ENCODE data around the gene DLX1. TPM values are rescaled to one million over a fixed set of nuclear protein-coding genes. Genes with fewer than 3 reads are reported as not detected.

DLX1 gene
- total RNA-seq (not detected), polyA plus RNA-seq (not detected), total RNA-seq (not detected)

DNA sequence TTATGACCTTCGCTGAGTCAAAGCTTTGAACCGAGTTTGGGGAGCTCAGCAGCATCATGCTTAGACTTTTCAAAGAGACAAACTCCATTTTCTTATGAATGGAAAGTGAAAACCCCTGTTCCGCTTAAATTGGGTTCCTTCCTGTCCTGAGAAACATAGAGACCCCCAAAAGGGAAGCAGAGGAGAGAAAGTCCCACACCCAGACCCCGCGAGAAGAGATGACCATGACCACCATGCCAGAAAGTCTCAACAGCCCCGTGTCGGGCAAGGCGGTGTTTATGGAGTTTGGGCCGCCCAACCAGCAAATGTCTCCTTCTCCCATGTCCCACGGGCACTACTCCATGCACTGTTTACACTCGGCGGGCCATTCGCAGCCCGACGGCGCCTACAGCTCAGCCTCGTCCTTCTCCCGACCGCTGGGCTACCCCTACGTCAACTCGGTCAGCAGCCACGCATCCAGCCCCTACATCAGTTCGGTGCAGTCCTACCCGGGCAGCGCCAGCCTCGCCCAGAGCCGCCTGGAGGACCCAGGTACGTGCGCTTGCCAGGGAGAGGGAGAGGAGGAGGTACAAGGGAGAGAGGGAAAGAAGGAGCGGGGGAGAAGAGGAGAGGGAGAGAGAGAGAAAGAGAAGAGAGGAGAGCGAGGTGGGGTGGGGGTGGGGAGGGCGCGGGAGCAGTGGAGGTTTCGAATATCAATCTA is at the start of gene DLX1:
TSS of gene DLX1 (plus strand) at position 48 of the 700 bp plus-strand sequence. CDS start at position 219, 171 bp downstream.
- peaks cover 0 to 57% (median 6%) of the 10 kb centered on the region in 11 donors for H3K9me3 Mint-ChIP-seq
- intact Hi-C loops (cut with micrococcal nuclease) = loop anchor here (1.0 to 10.0 kb wide), 4 partner anchors 10 to 1371 kb away; partner anchors contain the start of genes DLX2 (in 1 of the 2), GAD1 (in 1 of the 2) and SP5 (in 1 of the 2)
- Histone ChIP-seq H3K36me3 (ENCODE audit: control insufficient read depth in 2 of 3, insufficient read depth in 3 of 3, low read length in 3 of 3) (no peaks in the 10 kb centered on the region), H3K27ac (ENCODE audit: low read depth, low read length) (no peak within 1 kb of the TSS), H3K9me3 (ENCODE audit: control insufficient read depth in 2 of 3, low read length in 3 of 3) (peaks cover 0 to 6% (median 0%) of the 10 kb centered on the region in 3 experiments), H3K27me3 (ENCODE audit: control insufficient read depth in 2 of 2, insufficient read depth in 2 of 2, low read length in 2 of 2) (peaks cover 74 to 96% of the 10 kb centered on the region in 2 donors), H3K4me1 (ENCODE audit: control insufficient read depth in 2 of 2, insufficient read depth in 2 of 2, low read length in 2 of 2) (peaks cover 50 to 51% of the 10 kb centered on the region in 2 donors), H3K4me3 (ENCODE audit: low read length) (peak within 1 kb of the TSS; percentile 41)
- peaks cover 0 to 15% (median 0%) of the 10 kb centered on the region in 5 donors for H3K36me3 Mint-ChIP-seq
- H3K4me1 Mint-ChIP-seq = peaks cover 29 to 68% (median 55%) of the 10 kb centered on the region in 7 donors
- ChIA-PET CTCF (interaction anchor here (0.8 to 1.3 kb wide), 2 partner anchors 16 to 376 kb away, joined by 4 to 5 read pairs; partner anchors contain the start of gene DLX2), POLR2A (interaction anchor here (0.6 to 0.8 kb wide), 2 partner anchors 321 to 1160 kb away, joined by 3 read pairs; no protein-coding TSS in a partner anchor)
- peak within 1 kb of the TSS; percentile 70 to 85 (median 78) for H3K4me3 Mint-ChIP-seq
- ATAC-seq (no peak), DNase-seq (peak in 3 of 9 donors; percentile 11 to 32 (median 28))
- peak within 1 kb of the TSS in 8 of 9 donors; percentile 51 to 91 (median 85) for H3K27ac Mint-ChIP-seq
- H3K27me3 Mint-ChIP-seq = peaks cover 79 to 98% (median 88%) of the 10 kb centered on the region in 5 donors

DNA sequence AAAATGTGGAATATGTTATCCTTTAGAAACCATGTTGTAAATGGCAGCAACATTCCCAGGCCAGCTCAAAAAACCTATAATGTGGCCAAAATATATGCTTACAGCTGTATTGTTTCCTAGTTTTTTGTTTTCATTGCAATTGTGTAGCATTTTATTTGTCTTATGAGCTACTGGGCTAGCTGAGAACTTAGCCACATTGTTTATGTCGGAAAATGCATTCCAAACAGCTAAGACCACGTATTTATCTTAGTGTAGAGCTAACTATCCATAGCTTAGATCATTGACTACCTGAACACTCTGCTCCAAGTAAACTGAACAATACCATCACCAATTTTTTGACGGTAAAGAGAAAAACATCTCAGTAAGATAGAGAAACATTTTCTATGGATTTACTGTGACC is 47.2 kb upstream of the DLX1 start:
- ChIA-PET CTCF (no interaction called here), POLR2A (interaction anchor here (0.6 kb wide), 3 partner anchors 31 to 61 kb away, joined by 3 to 7 read pairs (median 5); no protein-coding TSS in a partner anchor)
- Mint-ChIP-seq H3K36me3 (peaks cover 0 to 4% (median 0%) of the 10 kb centered on the region in 5 donors), H3K4me3 (no peak overlapping the region), H3K9me3 (no peaks in the 10 kb centered on the region), H3K27me3 (no peaks in the 10 kb centered on the region), H3K4me1 (no peaks in the 10 kb centered on the region), H3K27ac (no peak overlapping the region)
- intact Hi-C loops (cut with micrococcal nuclease) = no loop called here
- DNase-seq (no peak), ATAC-seq (no peak)
- Histone ChIP-seq H3K9me3 (ENCODE audit: control insufficient read depth in 2 of 3, low read length in 3 of 3) (no peaks in the 10 kb centered on the region), H3K4me1 (ENCODE audit: control insufficient read depth in 2 of 2, insufficient read depth in 2 of 2, low read length in 2 of 2) (no peaks in the 10 kb centered on the region), H3K27me3 (ENCODE audit: control insufficient read depth in 2 of 2, insufficient read depth in 2 of 2, low read length in 2 of 2) (no peaks in the 10 kb centered on the region), H3K36me3 (ENCODE audit: control insufficient read depth in 2 of 3, insufficient read depth in 3 of 3, low read length in 3 of 3) (no peaks in the 10 kb centered on the region), H3K27ac (ENCODE audit: low read depth, low read length) (no peak overlapping the region), H3K4me3 (ENCODE audit: low read length) (no peak overlapping the region)

DNA sequence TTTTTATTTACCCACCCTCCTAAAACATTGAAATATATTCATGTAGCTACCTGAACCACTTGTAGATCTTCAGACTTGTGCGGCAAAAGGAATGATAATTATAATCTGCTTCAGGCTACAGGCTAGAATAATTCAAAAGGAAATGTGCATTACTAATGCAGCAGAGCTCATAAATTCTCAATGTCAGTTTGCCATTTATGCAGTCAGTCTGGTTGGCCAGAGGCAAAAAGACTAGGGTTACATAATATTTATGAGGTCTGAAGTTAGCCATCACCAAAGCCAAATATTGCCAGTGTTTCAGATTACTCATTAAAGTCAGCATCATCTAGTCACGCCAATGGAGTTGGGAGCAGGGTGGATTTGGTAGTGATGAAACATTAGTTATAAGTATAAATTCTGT is 46.7 kb upstream of the DLX1 start:
- DNase-seq = no peak
- Histone ChIP-seq H3K9me3 (ENCODE audit: control insufficient read depth in 2 of 3, low read length in 3 of 3) (no peaks in the 10 kb centered on the region), H3K36me3 (ENCODE audit: control insufficient read depth in 2 of 3, insufficient read depth in 3 of 3, low read length in 3 of 3) (no peaks in the 10 kb centered on the region), H3K4me1 (ENCODE audit: control insufficient read depth in 2 of 2, insufficient read depth in 2 of 2, low read length in 2 of 2) (no peaks in the 10 kb centered on the region), H3K4me3 (ENCODE audit: low read length) (no peak overlapping the region), H3K27me3 (ENCODE audit: control insufficient read depth in 2 of 2, insufficient read depth in 2 of 2, low read length in 2 of 2) (no peaks in the 10 kb centered on the region), H3K27ac (ENCODE audit: low read depth, low read length) (no peak overlapping the region)
- CTCF ChIA-PET = no interaction called here
- no peak for ATAC-seq
- no peak overlapping the region for H3K27ac Mint-ChIP-seq
- no peaks in the 10 kb centered on the region for H3K27me3 Mint-ChIP-seq
- intact Hi-C loops (cut with micrococcal nuclease) = no loop called here
- peaks cover 0 to 4% (median 0%) of the 10 kb centered on the region in 5 donors for H3K36me3 Mint-ChIP-seq
- no peak overlapping the region for H3K4me3 Mint-ChIP-seq
- POLR2A ChIA-PET = interaction anchor here (0.6 kb wide), 3 partner anchors 31 to 62 kb away, joined by 3 to 7 read pairs (median 5); no protein-coding TSS in a partner anchor
- H3K4me1 Mint-ChIP-seq = no peaks in the 10 kb centered on the region
- no peaks in the 10 kb centered on the region for H3K9me3 Mint-ChIP-seq

DNA sequence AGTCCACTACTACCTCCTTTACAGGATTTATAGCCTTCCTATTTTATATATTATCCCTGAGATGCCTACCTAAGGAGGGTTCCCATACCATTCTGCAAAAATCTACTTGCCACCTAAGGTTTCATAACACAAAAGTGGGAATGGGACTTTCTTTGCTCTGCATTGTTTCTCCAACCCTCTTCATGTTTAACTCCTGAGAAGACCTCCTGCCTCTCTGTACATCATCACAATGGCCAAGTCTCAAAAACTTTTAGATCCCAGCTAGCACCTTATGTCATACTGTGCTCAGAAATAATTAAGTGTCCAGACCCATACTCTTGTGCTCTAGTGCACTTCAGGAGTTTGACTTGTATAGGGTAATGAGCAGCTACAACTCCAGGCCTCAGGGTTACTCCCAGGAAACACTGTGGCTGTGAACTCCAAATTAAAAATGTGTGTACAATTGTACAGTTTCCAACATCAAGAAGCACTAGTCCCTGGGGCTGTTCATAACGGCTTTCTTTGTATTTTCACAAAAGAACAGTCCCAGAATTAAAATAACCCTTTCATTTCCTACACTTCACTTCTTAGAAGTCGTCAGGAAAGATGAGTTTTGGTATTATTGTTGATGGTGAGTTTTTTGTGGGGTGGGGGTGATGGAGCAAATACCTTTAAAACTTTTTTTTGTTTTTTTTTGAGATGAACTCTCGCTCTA is 46.1 kb upstream of the DLX1 start:
- Mint-ChIP-seq H3K4me1 (no peaks in the 10 kb centered on the region), H3K9me3 (no peaks in the 10 kb centered on the region), H3K27ac (peak overlapping the region in 1 of 9 donors; percentile 51), H3K27me3 (no peaks in the 10 kb centered on the region), H3K36me3 (peaks cover 0 to 4% (median 0%) of the 10 kb centered on the region in 5 donors), H3K4me3 (no peak overlapping the region)
- no peaks in the 10 kb centered on the region for H3K27me3 ChIP-seq (ENCODE audit: control insufficient read depth in 2 of 2, insufficient read depth in 2 of 2, low read length in 2 of 2)
- intact Hi-C loops (cut with micrococcal nuclease) = no loop called here
- CTCF ChIA-PET = interaction anchor here (0.9 kb wide), 1 partner anchor 670 kb away, joined by 5 read pairs; no protein-coding TSS in a partner anchor
- no peaks in the 10 kb centered on the region for H3K9me3 ChIP-seq (ENCODE audit: control insufficient read depth in 2 of 3, low read length in 3 of 3)
- DNase-seq (no peak), ATAC-seq (no peak)
- H3K4me3 ChIP-seq (ENCODE audit: low read length) = no peak overlapping the region
- no peak overlapping the region for H3K27ac ChIP-seq (ENCODE audit: low read depth, low read length)
- POLR2A ChIA-PET = interaction anchor here (0.6 kb wide), 3 partner anchors 32 to 62 kb away, joined by 3 to 7 read pairs (median 5); no protein-coding TSS in a partner anchor
- no peaks in the 10 kb centered on the region for H3K4me1 ChIP-seq (ENCODE audit: control insufficient read depth in 2 of 2, insufficient read depth in 2 of 2, low read length in 2 of 2)
- no peaks in the 10 kb centered on the region for H3K36me3 ChIP-seq (ENCODE audit: control insufficient read depth in 2 of 3, insufficient read depth in 3 of 3, low read length in 3 of 3)

DNA sequence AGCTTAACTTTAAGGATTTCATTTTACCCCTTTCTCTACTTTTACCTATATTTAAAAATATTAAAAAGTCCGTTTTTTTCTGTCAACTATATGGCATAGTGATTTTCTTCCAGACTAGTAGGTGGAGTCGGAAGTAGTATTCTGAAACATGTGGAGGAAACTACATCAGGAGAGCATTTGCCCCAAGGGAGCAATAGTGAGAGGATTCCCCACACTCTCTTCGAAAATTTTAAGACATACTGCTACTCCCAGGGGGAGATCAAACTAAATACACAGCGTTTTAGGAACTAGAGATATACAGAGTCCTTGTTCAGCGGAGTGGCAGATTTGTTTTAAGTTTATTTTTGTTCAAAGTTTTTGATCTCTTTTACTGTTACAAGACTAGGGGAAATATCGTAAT is 45.0 kb upstream of the DLX1 start:
- Mint-ChIP-seq H3K4me3 (no peak overlapping the region), H3K27ac (peak overlapping the region in 1 of 9 donors; percentile 10), H3K9me3 (no peaks in the 10 kb centered on the region), H3K4me1 (no peaks in the 10 kb centered on the region), H3K36me3 (peaks cover 0 to 4% (median 0%) of the 10 kb centered on the region in 5 donors), H3K27me3 (no peaks in the 10 kb centered on the region)
- intact Hi-C loops (cut with micrococcal nuclease) = no loop called here
- Histone ChIP-seq H3K4me1 (ENCODE audit: control insufficient read depth in 2 of 2, insufficient read depth in 2 of 2, low read length in 2 of 2) (no peaks in the 10 kb centered on the region), H3K27me3 (ENCODE audit: control insufficient read depth in 2 of 2, insufficient read depth in 2 of 2, low read length in 2 of 2) (no peaks in the 10 kb centered on the region), H3K36me3 (ENCODE audit: control insufficient read depth in 2 of 3, insufficient read depth in 3 of 3, low read length in 3 of 3) (no peaks in the 10 kb centered on the region), H3K27ac (ENCODE audit: low read depth, low read length) (no peak overlapping the region), H3K4me3 (ENCODE audit: low read length) (no peak overlapping the region), H3K9me3 (ENCODE audit: control insufficient read depth in 2 of 3, low read length in 3 of 3) (no peaks in the 10 kb centered on the region)
- ATAC-seq (no peak), DNase-seq (no peak)
- POLR2A ChIA-PET = no interaction called here
- CTCF ChIA-PET = interaction anchor here (0.7 kb wide), 1 partner anchor 712 kb away, joined by 3 read pairs; no protein-coding TSS in a partner anchor

DNA sequence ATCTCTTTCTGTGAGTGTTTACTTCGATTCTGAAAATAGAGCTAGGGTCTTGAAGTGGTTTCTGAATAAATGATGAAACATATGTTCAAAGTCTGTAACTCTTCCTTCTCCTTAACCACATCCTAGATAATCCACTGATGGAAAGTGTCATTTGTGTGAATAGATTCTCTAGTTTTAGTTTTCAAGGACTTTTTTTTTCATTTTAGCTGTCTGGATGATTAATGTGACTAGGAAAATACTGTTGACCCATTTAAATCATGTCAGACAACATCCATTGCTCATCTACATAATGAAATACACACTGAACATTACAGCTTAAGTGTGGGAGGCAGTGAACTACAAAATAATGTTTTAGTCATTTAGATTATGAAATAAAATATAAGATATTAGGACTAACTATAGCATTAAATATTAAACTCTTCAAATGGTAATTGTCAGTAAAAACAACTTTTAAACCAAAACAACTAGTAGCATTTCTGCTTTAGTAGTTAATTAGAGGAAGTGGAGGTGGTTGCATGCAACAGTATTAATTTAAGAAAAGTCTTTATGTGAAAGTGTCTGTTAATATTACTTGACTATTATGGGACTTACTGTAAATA is 39.1 kb upstream of the DLX1 start:
- Histone ChIP-seq H3K9me3 (ENCODE audit: control insufficient read depth in 2 of 3, low read length in 3 of 3) (no peaks in the 10 kb centered on the region), H3K27ac (ENCODE audit: low read depth, low read length) (no peak overlapping the region), H3K27me3 (ENCODE audit: control insufficient read depth in 2 of 2, insufficient read depth in 2 of 2, low read length in 2 of 2) (no peaks in the 10 kb centered on the region), H3K4me3 (ENCODE audit: low read length) (no peak overlapping the region), H3K36me3 (ENCODE audit: control insufficient read depth in 2 of 3, insufficient read depth in 3 of 3, low read length in 3 of 3) (no peaks in the 10 kb centered on the region), H3K4me1 (ENCODE audit: control insufficient read depth in 2 of 2, insufficient read depth in 2 of 2, low read length in 2 of 2) (no peaks in the 10 kb centered on the region)
- DNase-seq (no peak), ATAC-seq (no peak)
- Mint-ChIP-seq H3K4me1 (peaks cover 0 to 5% (median 4%) of the 10 kb centered on the region in 7 donors), H3K27ac (no peak overlapping the region), H3K9me3 (no peaks in the 10 kb centered on the region), H3K4me3 (no peak overlapping the region), H3K27me3 (peaks cover 0 to 2% (median 0%) of the 10 kb centered on the region in 5 donors), H3K36me3 (no peaks in the 10 kb centered on the region)
- ChIA-PET POLR2A (no interaction called here), CTCF (interaction anchor here (0.6 kb wide), 1 partner anchor 59 kb away, joined by 4 read pairs; no protein-coding TSS in a partner anchor)
- intact Hi-C loops (cut with micrococcal nuclease) = no loop called here
